ENCODE data around the gene SEC16A.

- TF ChIP-seq, protein P1, sequence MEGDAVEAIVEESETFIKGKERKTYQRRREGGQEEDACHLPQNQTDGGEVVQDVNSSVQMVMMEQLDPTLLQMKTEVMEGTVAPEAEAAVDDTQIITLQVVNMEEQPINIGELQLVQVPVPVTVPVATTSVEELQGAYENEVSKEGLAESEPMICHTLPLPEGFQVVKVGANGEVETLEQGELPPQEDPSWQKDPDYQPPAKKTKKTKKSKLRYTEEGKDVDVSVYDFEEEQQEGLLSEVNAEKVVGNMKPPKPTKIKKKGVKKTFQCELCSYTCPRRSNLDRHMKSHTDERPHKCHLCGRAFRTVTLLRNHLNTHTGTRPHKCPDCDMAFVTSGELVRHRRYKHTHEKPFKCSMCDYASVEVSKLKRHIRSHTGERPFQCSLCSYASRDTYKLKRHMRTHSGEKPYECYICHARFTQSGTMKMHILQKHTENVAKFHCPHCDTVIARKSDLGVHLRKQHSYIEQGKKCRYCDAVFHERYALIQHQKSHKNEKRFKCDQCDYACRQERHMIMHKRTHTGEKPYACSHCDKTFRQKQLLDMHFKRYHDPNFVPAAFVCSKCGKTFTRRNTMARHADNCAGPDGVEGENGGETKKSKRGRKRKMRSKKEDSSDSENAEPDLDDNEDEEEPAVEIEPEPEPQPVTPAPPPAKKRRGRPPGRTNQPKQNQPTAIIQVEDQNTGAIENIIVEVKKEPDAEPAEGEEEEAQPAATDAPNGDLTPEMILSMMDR (IDR thresholded peaks at IDR 0.05) = no peak
- TF ChIP-seq POLR2A (IDR thresholded peaks at IDR 0.05) = no peak
Observed at GRCh38 chr9:136506425-136506824, 23.6 kb upstream of the SEC16A start.

All from thyroid gland (tissue), 4 donors.